Mesenchymal stem cell (in vitro differentiated cells and primary cell): ENCODE measurements around the gene PLAC1.

ENCODE experiments used
- DNase-seq: peaks from one replicate; pipeline ENCODE4 v3.0.0-alpha.2; 2013
- H2AFZ ChIP-seq: one replicate; pipeline ENCODE4 v1.6.1; 2013; ENCODE audit warnings: low read depth, mild to moderate bottlenecking, control low read depth, inconsistent platforms, low read length, moderate library complexity
- H2AK5ac ChIP-seq: 2 replicates; pipeline ENCODE4 v1.6.1; 2013; ENCODE audit warnings: low read length, moderate library complexity, mild to moderate bottlenecking, inconsistent platforms; ENCODE audit not compliant: severe bottlenecking
- H2BK120ac ChIP-seq: one replicate; pipeline ENCODE4 v1.6.1; 2013; ENCODE audit warnings: low read depth, mild to moderate bottlenecking, inconsistent platforms, low read length, moderate library complexity
- H2BK12ac ChIP-seq, 2 experiments: one replicate each; pipeline ENCODE4 v1.6.1; 2013; ENCODE audit warnings: inconsistent platforms in 2 of 2, low read length in 2 of 2, mild to moderate bottlenecking in 2 of 2, moderate library complexity in 2 of 2, control low read depth in 1 of 2
- H2BK15ac ChIP-seq: one replicate; pipeline ENCODE4 v1.6.1; 2013; ENCODE audit warnings: mild to moderate bottlenecking, low read depth, inconsistent platforms; ENCODE audit not compliant: poor library complexity, severe bottlenecking
- H2BK5ac ChIP-seq: 2 replicates; pipeline ENCODE4 v1.6.1; 2013; ENCODE audit warnings: low read depth, mild to moderate bottlenecking, low read length, control low read depth, inconsistent platforms; ENCODE audit not compliant: poor library complexity, severe bottlenecking
- H3K14ac ChIP-seq, 2 experiments: one replicate each; pipeline ENCODE4 v1.6.1; 2013; ENCODE audit warnings: inconsistent platforms in 2 of 2, low read length in 2 of 2, control low read depth in 1 of 2, mild to moderate bottlenecking in 1 of 2, moderate library complexity in 1 of 2
- H3K18ac ChIP-seq, 2 experiments: one replicate each; pipeline ENCODE4 v1.6.1; 2013; ENCODE audit warnings: inconsistent platforms in 2 of 2, low read length in 2 of 2, control low read depth in 1 of 2, low read depth in 1 of 2, mild to moderate bottlenecking in 1 of 2
- H3K23ac ChIP-seq, 2 experiments: one replicate each; pipeline ENCODE4 v1.6.1; 2013; ENCODE audit warnings: inconsistent platforms in 2 of 2, low read length in 2 of 2, mild to moderate bottlenecking in 2 of 2, moderate library complexity in 2 of 2, control low read depth in 1 of 2
- H3K27ac ChIP-seq: 2 replicates; pipeline ENCODE4 v1.5.1; 2013; ENCODE audit warnings: mild to moderate bottlenecking, moderate library complexity, low read length, control low read depth, inconsistent platforms; ENCODE audit not compliant: poor library complexity, severe bottlenecking
- H3K27me3 ChIP-seq, 2 experiments: 2 replicates each; pipeline versions ENCODE4 v1.6.1 to v1.7.0; 2013; ENCODE audit warnings: low read length in 2 of 2, mild to moderate bottlenecking in 2 of 2, moderate library complexity in 2 of 2, control low read depth in 1 of 2, inconsistent platforms in 1 of 2; ENCODE audit not compliant: control insufficient read depth in 1 of 2, insufficient read depth in 1 of 2
- H3K36me3 ChIP-seq, 2 experiments: 2 replicates each; pipeline versions ENCODE4 v1.6.1 to v1.7.0; 2013; ENCODE audit warnings: low read length in 2 of 2, control low read depth in 1 of 2, inconsistent platforms in 1 of 2, low read depth in 1 of 2, mild to moderate bottlenecking in 1 of 2; ENCODE audit not compliant: insufficient read depth in 2 of 2, control insufficient read depth in 1 of 2
- H3K4ac ChIP-seq, 2 experiments: one replicate each; pipeline ENCODE4 v1.6.1; 2013; ENCODE audit warnings: inconsistent platforms in 2 of 2, low read length in 2 of 2, mild to moderate bottlenecking in 2 of 2, moderate library complexity in 2 of 2, control low read depth in 1 of 2, low read depth in 1 of 2
- H3K4me1 ChIP-seq: 2 replicates; pipeline ENCODE4 v1.6.1; 2013; ENCODE audit warnings: low read depth, low read length, control low read depth; ENCODE audit not compliant: control insufficient read depth, insufficient read depth
- H3K4me2 ChIP-seq: 2 replicates; pipeline ENCODE4 v1.6.1; 2013; ENCODE audit warnings: low read length, mild to moderate bottlenecking, inconsistent platforms; ENCODE audit not compliant: poor library complexity, severe bottlenecking
- H3K4me3 ChIP-seq, 2 experiments: 2 replicates each; pipeline versions ENCODE4 v1.5.1 to v1.7.0; 2013; ENCODE audit warnings: low read length in 2 of 2, mild to moderate bottlenecking in 2 of 2, control low read depth in 1 of 2, low read depth in 1 of 2; ENCODE audit not compliant: insufficient read depth in 1 of 2
- H3K79me1 ChIP-seq: replicated peaks from 2 replicates; pipeline ENCODE4 v1.6.1; 2013; ENCODE audit warnings: mild to moderate bottlenecking, control low read depth, low read length, inconsistent platforms; ENCODE audit not compliant: poor library complexity, severe bottlenecking
- H3K9ac ChIP-seq: 2 replicates; pipeline ENCODE4 v1.7.0; 2013; ENCODE audit warnings: mild to moderate bottlenecking, low read length, moderate library complexity
- H3K9me3 ChIP-seq: 2 replicates; pipeline ENCODE4 v1.7.0; 2013; ENCODE audit warnings: mild to moderate bottlenecking, low read length; ENCODE audit not compliant: control insufficient read depth
- H4K8ac ChIP-seq: one replicate; pipeline ENCODE4 v1.6.1; 2013; ENCODE audit warnings: inconsistent platforms, mild to moderate bottlenecking, low read length, moderate library complexity
- H4K91ac ChIP-seq: one replicate; pipeline ENCODE4 v1.6.1; 2013; ENCODE audit warnings: mild to moderate bottlenecking, low read length, inconsistent platforms
- WGBS: methylation state at CpG from one replicate; pipeline ENCODE4 v1.1.7; 2013; ENCODE audit warnings: mixed read lengths; 5-methylcytosine and 5-hydroxymethylcytosine counted together

Gene PLAC1

GRCh38 chrX:134623293-134624045, 34.8 kb downstream of the PLAC1 start:
- Histone ChIP-seq H3K36me3 (no peaks in the 10 kb centered on the region), H2AK5ac (peak overlapping the region; percentile 90), H3K27me3 (peaks cover 0 to 2% of the 10 kb centered on the region in 2 experiments), H2BK5ac (no peak overlapping the region), H4K8ac (peak overlapping the region; percentile 64), H3K4me1 (peaks cover 7% of the 10 kb centered on the region), H3K4me2 (no peak overlapping the region), H2AFZ (no peak overlapping the region), H3K23ac (no peak overlapping the region), H3K18ac (peak overlapping the region; percentile 62 to 75), H3K4me3 (no peak overlapping the region), H3K9me3 (no peaks in the 10 kb centered on the region), H2BK15ac (no peak overlapping the region), H3K79me1 (no peaks in the 10 kb centered on the region), H3K4ac (peak overlapping the region in 1 of 2 experiments; percentile 81), H2BK12ac (peak overlapping the region; percentile 77 to 84), H3K9ac (no peak overlapping the region), H3K14ac (peak overlapping the region in 1 of 2 experiments; percentile 65), H4K91ac (peak overlapping the region; percentile 68), H3K27ac (peak overlapping the region; percentile 93), H2BK120ac (no peak overlapping the region)
- WGBS = 95% methylated on average over 7 of the region's 10 CpGs
- no peak for DNase-seq

GRCh38 chrX:134622813-134623185, 35.5 kb downstream of the PLAC1 start:
- Histone ChIP-seq H3K14ac (no peak overlapping the region), H3K9me3 (no peaks in the 10 kb centered on the region), H2BK12ac (peak overlapping the region in 1 of 2 experiments; percentile 77), H3K36me3 (no peaks in the 10 kb centered on the region), H3K4me3 (no peak overlapping the region), H3K9ac (no peak overlapping the region), H3K4ac (peak overlapping the region in 1 of 2 experiments; percentile 28), H3K4me2 (no peak overlapping the region), H3K23ac (no peak overlapping the region), H3K18ac (peak overlapping the region; percentile 48 to 70), H3K4me1 (peaks cover 7% of the 10 kb centered on the region), H3K27ac (peak overlapping the region; percentile 93), H2AFZ (no peak overlapping the region), H2BK5ac (peak overlapping the region; percentile 57), H4K91ac (no peak overlapping the region), H4K8ac (no peak overlapping the region), H2BK120ac (peak overlapping the region; percentile 5), H3K27me3 (peaks cover 0 to 5% of the 10 kb centered on the region in 2 experiments), H3K79me1 (no peaks in the 10 kb centered on the region), H2BK15ac (no peak overlapping the region), H2AK5ac (peak overlapping the region; percentile 90)
- 13% methylated on average over 1 of the region's 2 CpGs for WGBS
- DNase-seq = no peak

GRCh38 chrX:134622056-134622812, 36.0 kb downstream of the PLAC1 start:
- peak; percentile 87 for DNase-seq
- peak overlapping the region in 1 of 2 experiments; percentile 61 for H3K4ac ChIP-seq
- H3K4me1 ChIP-seq = peaks cover 7% of the 10 kb centered on the region
- H4K91ac ChIP-seq = peak overlapping the region; percentile 43
- peak overlapping the region; percentile 49 for H2BK120ac ChIP-seq
- peak overlapping the region; percentile 75 to 80 for H3K18ac ChIP-seq
- peak overlapping the region; percentile 95 for H3K27ac ChIP-seq
- H3K27me3 ChIP-seq = peaks cover 0 to 5% of the 10 kb centered on the region in 2 experiments
- H3K9me3 ChIP-seq = no peaks in the 10 kb centered on the region
- H2BK15ac ChIP-seq = no peak overlapping the region
- no peaks in the 10 kb centered on the region for H3K79me1 ChIP-seq
- peak overlapping the region in 1 of 2 experiments; percentile 94 for H2BK12ac ChIP-seq
- WGBS = 5% methylated on average over 6 of the region's 6 CpGs
- peak overlapping the region; percentile 79 for H2BK5ac ChIP-seq
- peak overlapping the region; percentile 64 for H4K8ac ChIP-seq
- no peaks in the 10 kb centered on the region for H3K36me3 ChIP-seq
- no peak overlapping the region for H3K14ac ChIP-seq
- H2AK5ac ChIP-seq = peak overlapping the region; percentile 78
- peak overlapping the region in 1 of 2 experiments; percentile 25 for H3K4me3 ChIP-seq
- no peak overlapping the region for H3K23ac ChIP-seq
- H3K9ac ChIP-seq = peak overlapping the region; percentile 41
- peak overlapping the region; percentile 53 for H2AFZ ChIP-seq
- no peak overlapping the region for H3K4me2 ChIP-seq

GRCh38 chrX:134619838-134620237, 38.4 kb downstream of the PLAC1 start:
- Histone ChIP-seq H2AK5ac (no peak overlapping the region), H3K9ac (no peak overlapping the region), H3K4me2 (no peak overlapping the region), H4K91ac (no peak overlapping the region), H2BK5ac (no peak overlapping the region), H3K14ac (no peak overlapping the region), H3K4me3 (no peak overlapping the region), H2BK120ac (no peak overlapping the region), H3K27ac (no peak overlapping the region), H3K79me1 (no peaks in the 10 kb centered on the region), H3K23ac (no peak overlapping the region), H2BK15ac (no peak overlapping the region), H3K18ac (no peak overlapping the region), H3K4me1 (peaks cover 7% of the 10 kb centered on the region), H3K4ac (no peak overlapping the region), H3K36me3 (no peaks in the 10 kb centered on the region), H3K9me3 (no peaks in the 10 kb centered on the region), H3K27me3 (peaks cover 0 to 5% of the 10 kb centered on the region in 2 experiments), H4K8ac (no peak overlapping the region), H2AFZ (no peak overlapping the region), H2BK12ac (no peak overlapping the region)
- no peak for DNase-seq
- WGBS = no CpG with 5 or more reads among the region's 1 CpG
